ENCODE results near the gene RNF14. TPM values are rescaled to one million over a fixed set of nuclear protein-coding genes. Genes with fewer than 3 reads are reported as not detected.

The RNF14 gene
- total and polyA plus RNA-seq, 2 of the 8 experiments (the other 6 are each of a cell fraction or from before 2014, with no cell fraction given), result 4.7 to 20.2 TPM

- TF ChIP-seq MAFK (IDR thresholded peaks at IDR 0.05; ENCODE audit: low read depth, low read length), result no peak
- no peak for TF ChIP-seq JUND (IDR thresholded peaks at IDR 0.05; ENCODE audit: low read length)
- no peak for TF ChIP-seq TBP (IDR thresholded peaks at IDR 0.05; ENCODE audit: low read depth, low read length)
- TF ChIP-seq HDAC6 (IDR thresholded peaks at IDR 0.05; ENCODE audit: low read depth, low read length), result no peak
- no peak for TF ChIP-seq RBBP5 (IDR thresholded peaks at IDR 0.05; ENCODE audit: borderline replicate concordance, low read depth, low read length)
- no peak for TF ChIP-seq YY1 (IDR thresholded peaks at IDR 0.05; ENCODE audit: low read depth, low read length)
- no peak for TF ChIP-seq SP1 (IDR thresholded peaks at IDR 0.05; ENCODE audit: low read depth, low read length)
- no peak for TF ChIP-seq SAP30 (IDR thresholded peaks at IDR 0.05; ENCODE audit: insufficient read depth, insufficient replicate concordance, low read length)
Measured at GRCh38 chr5:142013734-142014521, 45.0 kb downstream of the RNF14 start (continued).

All from H1 (cell line).